HEK293 (cell line): Measurements from ENCODE around the gene SSTR3.

ENCODE experiments used
- CTCF ChIA-PET: fragments of 350-600 bp; formaldehyde crosslinking; extraction: SDS; loops from one replicate; lab custom pipeline; 2021; ENCODE audit warnings: antibody characterized with exemption; lab: Yijun Ruan, JAX
- POLR2A ChIA-PET: fragments of 300-600 bp; formaldehyde crosslinking; extraction: SDS; loops from one replicate; lab custom pipeline; 2020; ENCODE audit warnings: antibody characterized with exemption, inconsistent platforms; lab: Yijun Ruan, JAX
- H3K27ac ChIP-seq: fragments of 200-500 bp; sonication (Bioruptor generic); 2 replicates; pipeline ENCODE4 v1.5.1; 2014; ENCODE audit warnings: low read depth, low read length, control low read depth, inconsistent platforms; ENCODE audit errors: extremely low read depth
- H3K36me3 ChIP-seq, 2 experiments: fragments of 200-500 bp in 1 of 2; sonication (Bioruptor generic) in 1 of 2; 1 replicate in 1 of 2; 2 replicates in 1 of 2; pipeline ENCODE4 v1.5.1; 2014 to 2017; ENCODE audit warnings: inconsistent platforms in 2 of 2, low read length in 2 of 2; ENCODE audit not compliant: control insufficient read depth in 2 of 2, insufficient read depth in 1 of 2
- H3K4me1 ChIP-seq: fragments of 200-500 bp; sonication (Bioruptor generic); 2 replicates; pipeline ENCODE4 v1.5.1; 2014; ENCODE audit warnings: mild to moderate bottlenecking, low read length, inconsistent platforms; ENCODE audit not compliant: control insufficient read depth, insufficient read depth
- H3K4me3 ChIP-seq: 2 replicates; pipeline ENCODE4 v1.5.1; 2011; ENCODE audit warnings: low read depth, mild to moderate bottlenecking, control low read depth, low read length, moderate library complexity
- H3K9me3 ChIP-seq: fragments of 200-500 bp; sonication (Bioruptor generic); 2 replicates; pipeline ENCODE4 v1.5.1; 2014; ENCODE audit warnings: low read depth, low read length, inconsistent platforms; ENCODE audit not compliant: control insufficient read depth, insufficient read depth
- KLF9 ChIP-seq: fragments of 450-650 bp; formaldehyde crosslinking; IDR thresholded peaks from 2 replicates; pipeline ENCODE4 v1.5.1; 2016; ENCODE audit warnings: missing biosample characterization, missing genetic modification characterization, low read depth
- SETDB1 ChIP-seq: IDR thresholded peaks from one replicate; pipeline ENCODE4 v1.6.1; 2017; ENCODE audit warnings: mild to moderate bottlenecking, low read length, moderate library complexity, mixed read lengths; ENCODE audit not compliant: insufficient read length
- SP7 ChIP-seq: fragments of 450-650 bp; formaldehyde crosslinking; IDR thresholded peaks from 2 replicates; pipeline ENCODE4 v1.5.1; 2016; ENCODE audit warnings: missing biosample characterization, missing genetic modification characterization
- ZBTB17 ChIP-seq: fragments of 450-650 bp; formaldehyde crosslinking; IDR thresholded peaks from 2 replicates; pipeline ENCODE4 v1.5.1; 2016; ENCODE audit warnings: missing biosample characterization, missing genetic modification characterization
- ZFP69B ChIP-seq: fragments of 450-650 bp; formaldehyde crosslinking; IDR thresholded peaks from 2 replicates; pipeline ENCODE4 v1.5.1; 2016; ENCODE audit warnings: missing biosample characterization, missing genetic modification characterization
- ZNF175 ChIP-seq: fragments of 450-650 bp; formaldehyde crosslinking; IDR thresholded peaks from 2 replicates; pipeline ENCODE4 v1.5.1; 2016; ENCODE audit warnings: missing biosample characterization, missing genetic modification characterization
- ZNF221 ChIP-seq: fragments of 450-650 bp; formaldehyde crosslinking; IDR thresholded peaks from 2 replicates; pipeline ENCODE4 v1.5.1; 2017; ENCODE audit warnings: missing biosample characterization, missing genetic modification characterization, borderline replicate concordance
- ZNF23 ChIP-seq: fragments of 450-650 bp; formaldehyde crosslinking; IDR thresholded peaks from 2 replicates; pipeline ENCODE4 v1.5.1; 2016; ENCODE audit warnings: missing biosample characterization, missing genetic modification characterization, borderline replicate concordance
- ZNF555 ChIP-seq: fragments of 450-650 bp; formaldehyde crosslinking; conservative IDR thresholded peaks from 2 replicates; pipeline ENCODE4 v1.5.1; 2017; ENCODE audit warnings: missing biosample characterization, mild to moderate bottlenecking, missing genetic modification characterization, inconsistent platforms
- ZNF560 ChIP-seq: fragments of 450-650 bp; formaldehyde crosslinking; IDR thresholded peaks from 2 replicates; pipeline ENCODE4 v1.5.1; 2017; ENCODE audit warnings: missing biosample characterization, missing genetic modification characterization, borderline replicate concordance
- ZNF600 ChIP-seq: fragments of 450-650 bp; formaldehyde crosslinking; IDR thresholded peaks from 2 replicates; pipeline ENCODE4 v1.5.1; 2016; ENCODE audit warnings: missing biosample characterization, missing genetic modification characterization
- ZSCAN23 ChIP-seq: fragments of 450-650 bp; formaldehyde crosslinking; IDR thresholded peaks from 2 replicates; pipeline ENCODE4 v1.5.1; 2016; ENCODE audit warnings: missing biosample characterization, missing genetic modification characterization
- TF ChIP-seq, protein P1 (sequence below): fragments of 450-650 bp; formaldehyde crosslinking; IDR thresholded peaks from 2 replicates; pipeline ENCODE4 v1.5.1; 2016; ENCODE audit warnings: missing biosample characterization, missing genetic modification characterization
- TF ChIP-seq, protein P2 (sequence below): fragments of 450-650 bp; formaldehyde crosslinking; IDR thresholded peaks from 2 replicates; pipeline ENCODE4 v1.5.1; 2016; ENCODE audit warnings: missing biosample characterization, missing genetic modification characterization
- TF ChIP-seq, protein P3 (sequence below): fragments of 450-650 bp; formaldehyde crosslinking; conservative IDR thresholded peaks from 2 replicates; pipeline ENCODE4 v1.5.1; 2016; ENCODE audit warnings: low read depth, missing biosample characterization, missing genetic modification characterization
- TF ChIP-seq, protein P4 (sequence below): fragments of 450-650 bp; formaldehyde crosslinking; IDR thresholded peaks from 2 replicates; pipeline ENCODE4 v1.5.1; 2016; ENCODE audit warnings: missing biosample characterization, missing genetic modification characterization
- TF ChIP-seq, protein P5 (sequence below): fragments of 450-650 bp; formaldehyde crosslinking; IDR thresholded peaks from 2 replicates; pipeline ENCODE4; 2016; ENCODE audit warnings: missing biosample characterization, missing genetic modification characterization
- TF ChIP-seq, protein P6 (sequence below): fragments of 450-650 bp; formaldehyde crosslinking; IDR thresholded peaks from 2 replicates; pipeline ENCODE4 v1.5.1; 2016; ENCODE audit warnings: missing biosample characterization, missing genetic modification characterization
- TF ChIP-seq, protein P7 (sequence below): fragments of 450-650 bp; formaldehyde crosslinking; IDR thresholded peaks from 2 replicates; pipeline ENCODE4 v1.5.1; 2017; ENCODE audit warnings: missing biosample characterization, missing genetic modification characterization

Gene SSTR3

DNA sequence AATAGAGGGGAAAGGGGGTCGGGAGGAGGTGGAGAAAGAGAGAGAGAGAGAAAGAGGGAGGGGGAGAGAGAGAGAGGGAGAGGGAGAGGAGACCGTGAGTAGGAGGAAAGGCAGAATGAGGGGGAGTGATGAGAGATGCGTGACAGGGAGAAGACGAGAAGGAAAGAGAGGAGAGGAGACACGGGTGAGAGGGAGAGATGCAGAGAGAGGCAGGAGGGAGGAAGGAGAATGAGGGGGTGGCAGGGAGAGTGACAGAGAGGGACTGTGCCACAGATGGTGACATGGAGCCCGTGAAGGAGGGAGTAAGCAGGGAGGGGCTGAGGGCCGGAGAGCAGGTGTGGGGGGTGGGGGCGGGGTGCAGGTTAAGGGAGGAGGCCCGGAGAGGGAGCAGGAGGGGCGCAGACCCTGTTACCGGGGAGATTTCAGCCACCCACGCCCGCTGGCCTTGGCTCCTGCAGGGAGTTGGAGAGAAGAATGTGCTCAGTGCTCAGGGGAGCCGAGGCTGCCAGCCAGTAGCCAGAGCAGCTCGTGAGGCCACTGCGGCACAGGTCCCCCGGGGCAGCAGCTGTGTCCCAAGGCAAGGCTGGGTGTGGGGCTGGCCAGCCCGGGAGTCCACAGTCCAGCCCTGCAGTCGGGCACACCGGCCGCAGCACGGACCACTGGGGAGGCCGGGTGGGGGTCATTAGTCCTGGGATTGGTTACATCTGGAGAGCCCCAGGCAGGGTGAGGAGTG, at the start of gene SSTR3:
SSTR3 (minus strand) TSS at position 304 of the 733 bp plus-strand sequence. CDS start 4,674 bp downstream, outside the sequence.
- H3K4me3 ChIP-seq, result no peak within 1 kb of the TSS
- CTCF ChIA-PET, result interaction anchor here (0.6 kb wide), 2 partner anchors 22 to 47 kb away, joined by 3 to 11 read pairs; no protein-coding TSS in a partner anchor
- TF ChIP-seq ZSCAN23 (tag by site-specific recombination) (no peak), ZNF175 (tag by site-specific recombination) (no peak), ZNF555 (tag by site-specific recombination) (no peak), SP7 (tag by site-specific recombination) (no peak), KLF9 (tag by site-specific recombination) (no peak), ZNF560 (tag by site-specific recombination) (no peak), ZBTB17 (peak; percentile 11; the same call in 1 of the 2 replicates), ZNF600 (tag by site-specific recombination) (no peak), ZNF23 (tag by site-specific recombination) (no peak), SETDB1 (no peak), ZNF221 (no peak), ZFP69B (tag by site-specific recombination) (no peak)
- TF ChIP-seq, protein P1, sequence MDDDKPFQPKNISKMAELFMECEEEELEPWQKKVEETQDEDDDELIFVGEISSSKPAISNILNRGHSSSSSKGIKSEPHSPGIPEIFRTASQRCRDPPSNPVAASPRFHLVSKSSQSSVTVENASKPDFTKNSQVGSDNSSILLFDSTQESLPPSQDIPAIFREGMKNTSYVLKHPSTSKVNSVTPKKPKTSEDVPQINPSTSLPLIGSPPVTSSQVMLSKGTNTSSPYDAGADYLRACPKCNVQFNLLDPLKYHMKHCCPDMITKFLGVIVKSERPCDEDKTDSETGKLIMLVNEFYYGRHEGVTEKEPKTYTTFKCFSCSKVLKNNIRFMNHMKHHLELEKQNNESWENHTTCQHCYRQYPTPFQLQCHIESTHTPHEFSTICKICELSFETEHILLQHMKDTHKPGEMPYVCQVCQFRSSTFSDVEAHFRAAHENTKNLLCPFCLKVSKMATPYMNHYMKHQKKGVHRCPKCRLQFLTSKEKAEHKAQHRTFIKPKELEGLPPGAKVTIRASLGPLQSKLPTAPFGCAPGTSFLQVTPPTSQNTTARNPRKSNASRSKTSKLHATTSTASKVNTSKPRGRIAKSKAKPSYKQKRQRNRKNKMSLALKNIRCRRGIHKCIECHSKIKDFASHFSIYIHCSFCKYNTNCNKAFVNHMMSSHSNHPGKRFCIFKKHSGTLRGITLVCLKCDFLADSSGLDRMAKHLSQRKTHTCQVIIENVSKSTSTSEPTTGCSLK (tag by site-specific recombination), result no peak
- TF ChIP-seq, protein P2, sequence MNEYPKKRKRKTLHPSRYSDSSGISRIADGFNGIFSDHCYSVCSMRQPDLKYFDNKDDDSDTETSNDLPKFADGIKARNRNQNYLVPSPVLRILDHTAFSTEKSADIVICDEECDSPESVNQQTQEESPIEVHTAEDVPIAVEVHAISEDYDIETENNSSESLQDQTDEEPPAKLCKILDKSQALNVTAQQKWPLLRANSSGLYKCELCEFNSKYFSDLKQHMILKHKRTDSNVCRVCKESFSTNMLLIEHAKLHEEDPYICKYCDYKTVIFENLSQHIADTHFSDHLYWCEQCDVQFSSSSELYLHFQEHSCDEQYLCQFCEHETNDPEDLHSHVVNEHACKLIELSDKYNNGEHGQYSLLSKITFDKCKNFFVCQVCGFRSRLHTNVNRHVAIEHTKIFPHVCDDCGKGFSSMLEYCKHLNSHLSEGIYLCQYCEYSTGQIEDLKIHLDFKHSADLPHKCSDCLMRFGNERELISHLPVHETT (tag by site-specific recombination), result no peak
- TF ChIP-seq, protein P3, sequence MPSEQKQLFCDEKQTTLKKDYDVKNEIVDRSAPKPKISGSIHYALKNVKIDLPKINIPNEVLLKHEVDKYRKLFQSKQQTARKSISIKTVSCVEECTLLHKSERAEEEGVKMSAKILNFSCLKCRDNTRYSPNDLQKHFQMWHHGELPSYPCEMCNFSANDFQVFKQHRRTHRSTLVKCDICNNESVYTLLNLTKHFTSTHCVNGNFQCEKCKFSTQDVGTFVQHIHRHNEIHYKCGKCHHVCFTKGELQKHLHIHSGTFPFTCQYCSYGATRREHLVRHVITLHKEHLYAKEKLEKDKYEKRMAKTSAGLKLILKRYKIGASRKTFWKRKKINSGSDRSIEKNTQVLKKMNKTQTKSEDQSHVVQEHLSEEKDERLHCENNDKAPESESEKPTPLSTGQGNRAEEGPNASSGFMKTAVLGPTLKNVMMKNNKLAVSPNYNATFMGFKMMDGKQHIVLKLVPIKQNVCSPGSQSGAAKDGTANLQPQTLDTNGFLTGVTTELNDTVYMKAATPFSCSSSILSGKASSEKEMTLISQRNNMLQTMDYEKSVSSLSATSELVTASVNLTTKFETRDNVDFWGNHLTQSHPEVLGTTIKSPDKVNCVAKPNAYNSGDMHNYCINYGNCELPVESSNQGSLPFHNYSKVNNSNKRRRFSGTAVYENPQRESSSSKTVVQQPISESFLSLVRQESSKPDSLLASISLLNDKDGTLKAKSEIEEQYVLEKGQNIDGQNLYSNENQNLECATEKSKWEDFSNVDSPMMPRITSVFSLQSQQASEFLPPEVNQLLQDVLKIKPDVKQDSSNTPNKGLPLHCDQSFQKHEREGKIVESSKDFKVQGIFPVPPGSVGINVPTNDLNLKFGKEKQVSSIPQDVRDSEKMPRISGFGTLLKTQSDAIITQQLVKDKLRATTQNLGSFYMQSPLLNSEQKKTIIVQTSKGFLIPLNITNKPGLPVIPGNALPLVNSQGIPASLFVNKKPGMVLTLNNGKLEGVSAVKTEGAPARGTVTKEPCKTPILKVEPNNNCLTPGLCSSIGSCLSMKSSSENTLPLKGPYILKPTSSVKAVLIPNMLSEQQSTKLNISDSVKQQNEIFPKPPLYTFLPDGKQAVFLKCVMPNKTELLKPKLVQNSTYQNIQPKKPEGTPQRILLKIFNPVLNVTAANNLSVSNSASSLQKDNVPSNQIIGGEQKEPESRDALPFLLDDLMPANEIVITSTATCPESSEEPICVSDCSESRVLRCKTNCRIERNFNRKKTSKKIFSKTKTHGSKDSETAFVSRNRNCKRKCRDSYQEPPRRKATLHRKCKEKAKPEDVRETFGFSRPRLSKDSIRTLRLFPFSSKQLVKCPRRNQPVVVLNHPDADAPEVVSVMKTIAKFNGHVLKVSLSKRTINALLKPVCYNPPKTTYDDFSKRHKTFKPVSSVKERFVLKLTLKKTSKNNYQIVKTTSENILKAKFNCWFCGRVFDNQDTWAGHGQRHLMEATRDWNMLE (tag by site-specific recombination), result no peak
- TF ChIP-seq, protein P4, sequence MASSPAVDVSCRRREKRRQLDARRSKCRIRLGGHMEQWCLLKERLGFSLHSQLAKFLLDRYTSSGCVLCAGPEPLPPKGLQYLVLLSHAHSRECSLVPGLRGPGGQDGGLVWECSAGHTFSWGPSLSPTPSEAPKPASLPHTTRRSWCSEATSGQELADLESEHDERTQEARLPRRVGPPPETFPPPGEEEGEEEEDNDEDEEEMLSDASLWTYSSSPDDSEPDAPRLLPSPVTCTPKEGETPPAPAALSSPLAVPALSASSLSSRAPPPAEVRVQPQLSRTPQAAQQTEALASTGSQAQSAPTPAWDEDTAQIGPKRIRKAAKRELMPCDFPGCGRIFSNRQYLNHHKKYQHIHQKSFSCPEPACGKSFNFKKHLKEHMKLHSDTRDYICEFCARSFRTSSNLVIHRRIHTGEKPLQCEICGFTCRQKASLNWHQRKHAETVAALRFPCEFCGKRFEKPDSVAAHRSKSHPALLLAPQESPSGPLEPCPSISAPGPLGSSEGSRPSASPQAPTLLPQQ (tag by site-specific recombination), result no peak
- TF ChIP-seq, protein P5, sequence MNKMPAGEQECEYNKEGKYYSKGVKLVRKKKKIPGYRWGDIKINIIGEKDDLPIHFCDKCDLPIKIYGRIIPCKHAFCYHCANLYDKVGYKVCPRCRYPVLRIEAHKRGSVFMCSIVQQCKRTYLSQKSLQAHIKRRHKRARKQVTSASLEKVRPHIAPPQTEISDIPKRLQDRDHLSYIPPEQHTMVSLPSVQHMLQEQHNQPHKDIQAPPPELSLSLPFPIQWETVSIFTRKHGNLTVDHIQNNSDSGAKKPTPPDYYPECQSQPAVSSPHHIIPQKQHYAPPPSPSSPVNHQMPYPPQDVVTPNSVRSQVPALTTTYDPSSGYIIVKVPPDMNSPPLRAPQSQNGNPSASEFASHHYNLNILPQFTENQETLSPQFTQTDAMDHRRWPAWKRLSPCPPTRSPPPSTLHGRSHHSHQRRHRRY (tag by site-specific recombination), result no peak
- TF ChIP-seq, protein P6, sequence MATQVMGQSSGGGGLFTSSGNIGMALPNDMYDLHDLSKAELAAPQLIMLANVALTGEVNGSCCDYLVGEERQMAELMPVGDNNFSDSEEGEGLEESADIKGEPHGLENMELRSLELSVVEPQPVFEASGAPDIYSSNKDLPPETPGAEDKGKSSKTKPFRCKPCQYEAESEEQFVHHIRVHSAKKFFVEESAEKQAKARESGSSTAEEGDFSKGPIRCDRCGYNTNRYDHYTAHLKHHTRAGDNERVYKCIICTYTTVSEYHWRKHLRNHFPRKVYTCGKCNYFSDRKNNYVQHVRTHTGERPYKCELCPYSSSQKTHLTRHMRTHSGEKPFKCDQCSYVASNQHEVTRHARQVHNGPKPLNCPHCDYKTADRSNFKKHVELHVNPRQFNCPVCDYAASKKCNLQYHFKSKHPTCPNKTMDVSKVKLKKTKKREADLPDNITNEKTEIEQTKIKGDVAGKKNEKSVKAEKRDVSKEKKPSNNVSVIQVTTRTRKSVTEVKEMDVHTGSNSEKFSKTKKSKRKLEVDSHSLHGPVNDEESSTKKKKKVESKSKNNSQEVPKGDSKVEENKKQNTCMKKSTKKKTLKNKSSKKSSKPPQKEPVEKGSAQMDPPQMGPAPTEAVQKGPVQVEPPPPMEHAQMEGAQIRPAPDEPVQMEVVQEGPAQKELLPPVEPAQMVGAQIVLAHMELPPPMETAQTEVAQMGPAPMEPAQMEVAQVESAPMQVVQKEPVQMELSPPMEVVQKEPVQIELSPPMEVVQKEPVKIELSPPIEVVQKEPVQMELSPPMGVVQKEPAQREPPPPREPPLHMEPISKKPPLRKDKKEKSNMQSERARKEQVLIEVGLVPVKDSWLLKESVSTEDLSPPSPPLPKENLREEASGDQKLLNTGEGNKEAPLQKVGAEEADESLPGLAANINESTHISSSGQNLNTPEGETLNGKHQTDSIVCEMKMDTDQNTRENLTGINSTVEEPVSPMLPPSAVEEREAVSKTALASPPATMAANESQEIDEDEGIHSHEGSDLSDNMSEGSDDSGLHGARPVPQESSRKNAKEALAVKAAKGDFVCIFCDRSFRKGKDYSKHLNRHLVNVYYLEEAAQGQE, result no peak
- TF ChIP-seq, protein P7, sequence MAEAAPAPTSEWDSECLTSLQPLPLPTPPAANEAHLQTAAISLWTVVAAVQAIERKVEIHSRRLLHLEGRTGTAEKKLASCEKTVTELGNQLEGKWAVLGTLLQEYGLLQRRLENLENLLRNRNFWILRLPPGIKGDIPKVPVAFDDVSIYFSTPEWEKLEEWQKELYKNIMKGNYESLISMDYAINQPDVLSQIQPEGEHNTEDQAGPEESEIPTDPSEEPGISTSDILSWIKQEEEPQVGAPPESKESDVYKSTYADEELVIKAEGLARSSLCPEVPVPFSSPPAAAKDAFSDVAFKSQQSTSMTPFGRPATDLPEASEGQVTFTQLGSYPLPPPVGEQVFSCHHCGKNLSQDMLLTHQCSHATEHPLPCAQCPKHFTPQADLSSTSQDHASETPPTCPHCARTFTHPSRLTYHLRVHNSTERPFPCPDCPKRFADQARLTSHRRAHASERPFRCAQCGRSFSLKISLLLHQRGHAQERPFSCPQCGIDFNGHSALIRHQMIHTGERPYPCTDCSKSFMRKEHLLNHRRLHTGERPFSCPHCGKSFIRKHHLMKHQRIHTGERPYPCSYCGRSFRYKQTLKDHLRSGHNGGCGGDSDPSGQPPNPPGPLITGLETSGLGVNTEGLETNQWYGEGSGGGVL (tag by site-specific recombination), result peak; percentile 83

More for the DNA sequence above, at the start of gene SSTR3:
- H3K9me3 ChIP-seq, result no peaks in the 10 kb centered on the region
- H3K4me1 ChIP-seq, result no peaks in the 10 kb centered on the region
- POLR2A ChIA-PET, result no interaction called here
- no peak within 1 kb of the TSS for H3K27ac ChIP-seq
- no peaks in the 10 kb centered on the region for H3K36me3 ChIP-seq
